H9 (cell line): ENCODE measurements around the gene NCKAP5. TPM values are rescaled to one million over a fixed set of nuclear protein-coding genes. Genes with fewer than 3 reads are reported as not detected.

ENCODE experiments used
- DNase-seq: peaks from one replicate; pipeline ENCODE4 v3.0.0-alpha.2; 2017
- H2AFZ ChIP-seq: one replicate; pipeline ENCODE4 v1.6.1; 2013; ENCODE audit warnings: mild to moderate bottlenecking, low read length, control low read depth, moderate library complexity
- H2AK5ac ChIP-seq: 2 replicates; pipeline ENCODE4 v1.6.1; 2013; ENCODE audit warnings: low read length, control low read depth, mixed read lengths; ENCODE audit not compliant: insufficient read length
- H2BK120ac ChIP-seq: one replicate; pipeline ENCODE4 v1.6.1; 2013; ENCODE audit warnings: low read depth, mild to moderate bottlenecking, low read length, control low read depth, inconsistent platforms; ENCODE audit not compliant: poor library complexity, severe bottlenecking
- H2BK12ac ChIP-seq: 2 replicates; pipeline ENCODE4 v1.6.1; 2013; ENCODE audit warnings: low read length, control low read depth, mixed read lengths, low read depth; ENCODE audit not compliant: insufficient read length
- H2BK15ac ChIP-seq: 2 replicates; pipeline ENCODE4 v1.6.1; 2013; ENCODE audit warnings: low read depth, low read length, control low read depth
- H2BK20ac ChIP-seq: one replicate; pipeline ENCODE4 v1.6.1; 2013; ENCODE audit warnings: low read depth, mild to moderate bottlenecking, low read length, control low read depth, inconsistent platforms; ENCODE audit not compliant: poor library complexity, severe bottlenecking
- H2BK5ac ChIP-seq: 2 replicates; pipeline ENCODE4 v1.6.1; 2013; ENCODE audit warnings: low read length, control low read depth, mixed read lengths; ENCODE audit not compliant: insufficient read length
- H3K14ac ChIP-seq: 2 replicates; pipeline ENCODE4 v1.6.1; 2013; ENCODE audit warnings: low read length, control low read depth; ENCODE audit not compliant: insufficient read depth
- H3K18ac ChIP-seq: 2 replicates; pipeline ENCODE4 v1.6.1; 2013; ENCODE audit warnings: low read depth, mild to moderate bottlenecking, mixed read lengths, low read length, control low read depth; ENCODE audit not compliant: insufficient read length
- H3K23ac ChIP-seq: 2 replicates; pipeline ENCODE4 v1.6.1; 2013; ENCODE audit warnings: low read length, control low read depth, mixed read lengths, low read depth; ENCODE audit not compliant: insufficient read length
- H3K23me2 ChIP-seq: 2 replicates; pipeline ENCODE4 v1.6.1; 2013; ENCODE audit warnings: low read depth, mild to moderate bottlenecking, mixed read lengths, low read length, control low read depth; ENCODE audit not compliant: insufficient read length, poor library complexity, severe bottlenecking
- H3K27ac ChIP-seq: 2 replicates; pipeline ENCODE4 v1.5.1; 2013; ENCODE audit warnings: low read length, control low read depth, mixed read lengths, low read depth; ENCODE audit not compliant: insufficient read length
- H3K27me3 ChIP-seq: 2 replicates; pipeline ENCODE4 v1.6.1; 2013; ENCODE audit warnings: low read length, control low read depth, inconsistent platforms; ENCODE audit not compliant: insufficient read depth
- H3K4ac ChIP-seq: 2 replicates; pipeline ENCODE4 v1.6.1; 2013; ENCODE audit warnings: low read depth, mild to moderate bottlenecking, control low read depth, inconsistent platforms, low read length, moderate library complexity
- H3K4me1 ChIP-seq: 2 replicates; pipeline ENCODE4 v1.6.1; 2013; ENCODE audit warnings: low read length, control low read depth, inconsistent platforms; ENCODE audit not compliant: insufficient read depth
- H3K4me2 ChIP-seq: 2 replicates; pipeline ENCODE4 v1.6.1; 2013; ENCODE audit warnings: low read length, control low read depth, mixed read lengths; ENCODE audit not compliant: insufficient read length, insufficient read depth
- H3K56ac ChIP-seq: 2 replicates; pipeline ENCODE4 v1.6.1; 2013; ENCODE audit warnings: low read depth, mild to moderate bottlenecking, mixed read lengths, low read length, control low read depth; ENCODE audit not compliant: insufficient read length
- H3K79me1 ChIP-seq: 2 replicates; pipeline ENCODE4 v1.6.1; 2013; ENCODE audit warnings: low read depth, mild to moderate bottlenecking, moderate library complexity, low read length, control low read depth, inconsistent platforms; ENCODE audit not compliant: insufficient read depth, poor library complexity, severe bottlenecking
- H3K79me2 ChIP-seq: 2 replicates; pipeline ENCODE4 v1.6.1; 2013; ENCODE audit warnings: low read length, control low read depth, inconsistent platforms; ENCODE audit not compliant: insufficient read depth
- H3K9ac ChIP-seq: 2 replicates; pipeline ENCODE4 v1.6.1; 2013; ENCODE audit warnings: low read length, control low read depth, mixed read lengths; ENCODE audit not compliant: insufficient read length; ENCODE audit errors: extremely low read depth
- H3K9me3 ChIP-seq: one replicate; pipeline ENCODE4 v1.6.1; 2013; ENCODE audit warnings: low read depth, low read length, inconsistent platforms; ENCODE audit not compliant: control insufficient read depth
- H3T11ph ChIP-seq: one replicate; pipeline ENCODE4 v1.6.1; 2013; ENCODE audit warnings: mild to moderate bottlenecking, low read length, control low read depth, inconsistent platforms
- H4K20me1 ChIP-seq: one replicate; pipeline ENCODE4 v1.6.1; 2013; ENCODE audit not compliant: control insufficient read depth, insufficient read length, insufficient read depth
- H4K5ac ChIP-seq: 2 replicates; pipeline ENCODE4 v1.6.1; 2013; ENCODE audit warnings: low read depth, mild to moderate bottlenecking, mixed read lengths, low read length, control low read depth; ENCODE audit not compliant: insufficient read length
- H4K8ac ChIP-seq: replicated peaks from 2 replicates; pipeline ENCODE4 v1.6.1; 2013; ENCODE audit warnings: low read length, control low read depth, mixed read lengths, low read depth; ENCODE audit not compliant: insufficient read length
- H4K91ac ChIP-seq: 2 replicates; pipeline ENCODE4 v1.6.1; 2013; ENCODE audit warnings: low read depth, mild to moderate bottlenecking, moderate library complexity, mixed read lengths, low read length, control low read depth; ENCODE audit not compliant: insufficient read length
- H3K27ac Mint-ChIP-seq, 3 experiments: 2 replicates in 2 of 3; 3 replicates in 1 of 3; pipeline ENCODE4 v1.8.0; 2020 to 2021; ENCODE audit warnings: mixed read lengths in 3 of 3, mild to moderate bottlenecking in 1 of 3, moderate library complexity in 1 of 3
- H3K27me3 Mint-ChIP-seq: 2 replicates; pipeline ENCODE4 v1.8.0; 2021; ENCODE audit warnings: low read depth, mild to moderate bottlenecking, moderate library complexity, mixed read lengths
- H3K36me3 Mint-ChIP-seq, 3 experiments: 2 replicates in 2 of 3; 3 replicates in 1 of 3; pipeline ENCODE4 v1.8.0; 2020 to 2021; ENCODE audit warnings: low read depth in 3 of 3, mixed read lengths in 3 of 3; ENCODE audit not compliant: insufficient read depth in 1 of 3
- H3K4me1 Mint-ChIP-seq, 2 experiments: 2 replicates each; pipeline ENCODE4 v1.8.0; 2020; ENCODE audit warnings: mixed read lengths in 2 of 2
- H3K4me3 Mint-ChIP-seq, 2 experiments: 2 replicates in 1 of 2; 3 replicates in 1 of 2; pipeline ENCODE4 v1.8.0; 2020 to 2021; ENCODE audit warnings: mild to moderate bottlenecking in 2 of 2, mixed read lengths in 2 of 2, moderate library complexity in 1 of 2
- H3K9me3 Mint-ChIP-seq, 2 experiments: 2 replicates in 1 of 2; 3 replicates in 1 of 2; pipeline ENCODE4 v1.8.0; 2020; ENCODE audit warnings: mild to moderate bottlenecking in 2 of 2, mixed read lengths in 2 of 2, moderate library complexity in 1 of 2
- WGBS: extraction: QIAGEN DNeasy Blood & Tissue Kit; methylation state at CpG from one replicate; pipeline ENCODE4 v1.1.7; 2013; ENCODE audit warnings: missing lambda C conversion rate, low lambda C conversion rate, mixed read lengths; ENCODE audit not compliant: insufficient read length; ENCODE audit errors: extremely low coverage; 5-methylcytosine and 5-hydroxymethylcytosine counted together
- total RNA-seq: library from RNA; stranded (reverse); gene quantifications from 2 replicates; pipeline ENCODE4 v1.2.1, GENCODE V29; 2021
- TF ChIP-seq, protein P1 (sequence below): fragments of 200-600 bp; sonication (generic); conservative IDR thresholded peaks from 3 replicates; pipeline ENCODE4 v1.8.0; 2021; ENCODE audit warnings: antibody characterized with exemption, mild to moderate bottlenecking

Gene NCKAP5
- total RNA-seq, 1 experiment from 2014 or later = 0.26 TPM

DNA sequence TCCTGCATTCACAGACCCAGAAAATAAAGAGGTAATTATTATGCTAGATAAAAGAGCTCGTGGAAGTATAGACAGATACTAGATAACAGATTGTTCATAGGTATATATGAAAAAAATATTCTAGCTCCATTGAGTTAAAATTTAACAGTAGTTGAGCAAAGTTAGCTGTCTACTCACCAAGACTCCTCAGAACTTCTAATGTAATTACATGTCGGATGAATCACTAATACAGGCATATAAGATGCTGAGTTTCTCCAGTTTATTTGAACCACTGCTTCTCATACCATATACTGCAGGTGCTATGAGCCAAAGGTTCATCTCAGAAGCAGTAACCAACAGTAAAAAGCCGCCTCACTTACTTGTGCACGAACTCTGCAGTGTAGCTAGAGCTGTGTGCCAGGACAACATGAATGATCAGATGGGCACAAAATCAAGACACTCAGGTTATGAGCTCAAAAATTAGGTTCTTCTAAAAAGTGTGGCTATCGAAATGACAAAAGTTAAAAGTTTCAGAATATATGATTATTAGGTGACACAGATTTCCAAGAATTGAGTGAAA, 373.4 kb downstream of the NCKAP5 start:
- H3K9me3 Mint-ChIP-seq = peaks cover 6 to 7% of the 10 kb centered on the region in 2 experiments
- Histone ChIP-seq H2AK5ac (no peak overlapping the region), H3K56ac (no peak overlapping the region), H2BK12ac (no peak overlapping the region), H3K79me2 (no peaks in the 10 kb centered on the region), H2BK5ac (no peak overlapping the region), H3K23ac (no peak overlapping the region), H3K4ac (no peak overlapping the region), H3K4me1 (no peaks in the 10 kb centered on the region), H3K9me3 (no peaks in the 10 kb centered on the region), H3K23me2 (no peaks in the 10 kb centered on the region), H3K4me2 (no peak overlapping the region), H3K27ac (no peak overlapping the region), H3K9ac (no peak overlapping the region), H3K14ac (no peak overlapping the region), H3K18ac (no peak overlapping the region), H4K20me1 (no peaks in the 10 kb centered on the region), H3K79me1 (no peaks in the 10 kb centered on the region), H4K8ac (no peak overlapping the region), H4K91ac (no peak overlapping the region), H3K27me3 (no peaks in the 10 kb centered on the region), H3T11ph (no peak overlapping the region), H2BK120ac (no peak overlapping the region), H2BK15ac (no peak overlapping the region), H4K5ac (no peak overlapping the region), H2BK20ac (no peak overlapping the region), H2AFZ (no peak overlapping the region)
- no peaks in the 10 kb centered on the region; the same call in 1 of the 2 replicates for H3K27me3 Mint-ChIP-seq
- no CpG with 5 or more reads among the region's 5 CpGs for WGBS
- no peak overlapping the region for H3K4me3 Mint-ChIP-seq
- no peak for DNase-seq
- TF ChIP-seq, protein P1, sequence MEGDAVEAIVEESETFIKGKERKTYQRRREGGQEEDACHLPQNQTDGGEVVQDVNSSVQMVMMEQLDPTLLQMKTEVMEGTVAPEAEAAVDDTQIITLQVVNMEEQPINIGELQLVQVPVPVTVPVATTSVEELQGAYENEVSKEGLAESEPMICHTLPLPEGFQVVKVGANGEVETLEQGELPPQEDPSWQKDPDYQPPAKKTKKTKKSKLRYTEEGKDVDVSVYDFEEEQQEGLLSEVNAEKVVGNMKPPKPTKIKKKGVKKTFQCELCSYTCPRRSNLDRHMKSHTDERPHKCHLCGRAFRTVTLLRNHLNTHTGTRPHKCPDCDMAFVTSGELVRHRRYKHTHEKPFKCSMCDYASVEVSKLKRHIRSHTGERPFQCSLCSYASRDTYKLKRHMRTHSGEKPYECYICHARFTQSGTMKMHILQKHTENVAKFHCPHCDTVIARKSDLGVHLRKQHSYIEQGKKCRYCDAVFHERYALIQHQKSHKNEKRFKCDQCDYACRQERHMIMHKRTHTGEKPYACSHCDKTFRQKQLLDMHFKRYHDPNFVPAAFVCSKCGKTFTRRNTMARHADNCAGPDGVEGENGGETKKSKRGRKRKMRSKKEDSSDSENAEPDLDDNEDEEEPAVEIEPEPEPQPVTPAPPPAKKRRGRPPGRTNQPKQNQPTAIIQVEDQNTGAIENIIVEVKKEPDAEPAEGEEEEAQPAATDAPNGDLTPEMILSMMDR = no peak
- H3K4me1 Mint-ChIP-seq = no peaks in the 10 kb centered on the region
- H3K36me3 Mint-ChIP-seq = peaks cover 0 to 3% (median 0%) of the 10 kb centered on the region in 3 experiments; a peak in 3 of 7 replicates
- no peak overlapping the region for H3K27ac Mint-ChIP-seq
